Lower leg skin (tissue), 3 donors: ENCODE measurements around the gene SH3RF1.

ENCODE experiments used
- POLR2A ChIP-seq, 2 donors: fragments of 450-650 bp; IDR thresholded peaks; one replicate each; pipeline ENCODE4 v1.6.1; 2016 to 2017; ENCODE audit warnings: antibody characterized with exemption in 2 of 2, mild to moderate bottlenecking in 1 of 2, moderate library complexity in 1 of 2
- TF ChIP-seq, protein P1 (sequence below), 3 donors: fragments of 450-650 bp; IDR thresholded peaks; one replicate each; pipeline ENCODE4 v1.5.1; 2016; ENCODE audit warnings: antibody characterized with exemption in 3 of 3, mild to moderate bottlenecking in 3 of 3, moderate library complexity in 2 of 3

DNA sequence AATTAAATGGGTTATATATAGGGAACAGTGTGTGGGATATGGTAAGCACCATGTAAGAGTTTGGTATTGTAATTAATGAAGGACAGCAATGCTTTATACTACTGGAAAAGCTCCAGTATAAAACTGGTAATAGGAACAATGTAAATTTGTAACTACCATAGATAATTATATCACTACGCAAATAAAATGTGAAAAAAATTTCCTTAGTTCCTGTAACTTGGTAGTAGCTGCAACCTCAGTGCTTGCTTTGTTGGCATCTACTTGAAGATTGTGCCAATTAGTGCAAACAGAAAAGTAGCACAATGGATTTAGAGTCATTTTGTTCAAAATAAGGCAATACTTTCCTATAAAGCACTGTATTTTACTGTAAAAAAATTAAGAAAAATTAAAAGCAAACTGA lies 34.4 kb upstream of the SH3RF1 start:
- TF ChIP-seq, protein P1, sequence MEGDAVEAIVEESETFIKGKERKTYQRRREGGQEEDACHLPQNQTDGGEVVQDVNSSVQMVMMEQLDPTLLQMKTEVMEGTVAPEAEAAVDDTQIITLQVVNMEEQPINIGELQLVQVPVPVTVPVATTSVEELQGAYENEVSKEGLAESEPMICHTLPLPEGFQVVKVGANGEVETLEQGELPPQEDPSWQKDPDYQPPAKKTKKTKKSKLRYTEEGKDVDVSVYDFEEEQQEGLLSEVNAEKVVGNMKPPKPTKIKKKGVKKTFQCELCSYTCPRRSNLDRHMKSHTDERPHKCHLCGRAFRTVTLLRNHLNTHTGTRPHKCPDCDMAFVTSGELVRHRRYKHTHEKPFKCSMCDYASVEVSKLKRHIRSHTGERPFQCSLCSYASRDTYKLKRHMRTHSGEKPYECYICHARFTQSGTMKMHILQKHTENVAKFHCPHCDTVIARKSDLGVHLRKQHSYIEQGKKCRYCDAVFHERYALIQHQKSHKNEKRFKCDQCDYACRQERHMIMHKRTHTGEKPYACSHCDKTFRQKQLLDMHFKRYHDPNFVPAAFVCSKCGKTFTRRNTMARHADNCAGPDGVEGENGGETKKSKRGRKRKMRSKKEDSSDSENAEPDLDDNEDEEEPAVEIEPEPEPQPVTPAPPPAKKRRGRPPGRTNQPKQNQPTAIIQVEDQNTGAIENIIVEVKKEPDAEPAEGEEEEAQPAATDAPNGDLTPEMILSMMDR (IDR thresholded peaks at IDR 0.05): no peak
- no peak for TF ChIP-seq POLR2A (IDR thresholded peaks at IDR 0.05)
